ENCODE measurements around the gene ATP1A1. TPM values are rescaled to one million over a fixed set of nuclear protein-coding genes. Genes with fewer than 3 reads are reported as not detected.
A peak's percentile ranks its signal among the peaks of the same experiment; 100 is the strongest.

Gene ATP1A1
- total RNA-seq, 4 donors from 2014 or later = 556 to 703 (median 561) TPM

- Histone ChIP-seq H3K27me3 (no peaks in the 10 kb centered on the region), H3K4me1 (peaks cover 4% of the 10 kb centered on the region), H3K27ac (no peak overlapping the region), H3K36me3 (peaks cover 100% of the 10 kb centered on the region), H3K9me3 (no peaks in the 10 kb centered on the region), H3K4me3 (no peak overlapping the region)
- TF ChIP-seq POLR2AphosphoS5 (IDR thresholded peaks at IDR 0.05) (no peak), EP300 (IDR thresholded peaks at IDR 0.05) (no peak), CTCF (IDR thresholded peaks at IDR 0.05) (no peak), POLR2A (IDR thresholded peaks at IDR 0.05) (no peak)
- no peak for DNase-seq (ENCODE audit: low spot score in 2 of 2)
- WGBS = 73% methylated on average over 3 of the region's 3 CpGs
These were observed 29.3 kb downstream of the ATP1A1 start for GRCh38 chr1:116402333-116402732.

- no peaks in the 10 kb centered on the region for H3K27me3 ChIP-seq
- no peaks in the 10 kb centered on the region for H3K9me3 ChIP-seq
- no peak for DNase-seq (ENCODE audit: low spot score in 2 of 2)
- H3K36me3 ChIP-seq = peaks cover 97% of the 10 kb centered on the region
- H3K27ac ChIP-seq = no peak overlapping the region
- 82% methylated on average over 7 of the region's 7 CpGs for WGBS
- no peak for TF ChIP-seq POLR2A (IDR thresholded peaks at IDR 0.05)
- TF ChIP-seq POLR2AphosphoS5 (IDR thresholded peaks at IDR 0.05) = no peak
- TF ChIP-seq EP300 (IDR thresholded peaks at IDR 0.05) = no peak
- no peak for TF ChIP-seq CTCF (IDR thresholded peaks at IDR 0.05)
- H3K4me1 ChIP-seq = peaks cover 10% of the 10 kb centered on the region
- H3K4me3 ChIP-seq = no peak overlapping the region
These were observed 30.6 kb downstream of the ATP1A1 start for GRCh38 chr1:116403496-116404136.

- H3K4me3 ChIP-seq = no peak overlapping the region
- peaks cover 20% of the 10 kb centered on the region for H3K4me1 ChIP-seq
- no peaks in the 10 kb centered on the region for H3K9me3 ChIP-seq
- WGBS = 71% methylated on average over 5 of the region's 5 CpGs
- no peak overlapping the region for H3K27ac ChIP-seq
- DNase-seq (ENCODE audit: low spot score in 2 of 2) = no peak
- H3K36me3 ChIP-seq = peaks cover 92% of the 10 kb centered on the region
- TF ChIP-seq POLR2AphosphoS5 (IDR thresholded peaks at IDR 0.05) = no peak
- TF ChIP-seq EP300 (IDR thresholded peaks at IDR 0.05) = no peak
- TF ChIP-seq POLR2A (IDR thresholded peaks at IDR 0.05) = no peak
- no peak for TF ChIP-seq CTCF (IDR thresholded peaks at IDR 0.05)
- H3K27me3 ChIP-seq = no peaks in the 10 kb centered on the region
These were observed 31.7 kb downstream of the ATP1A1 start for GRCh38 chr1:116404699-116405098.

GRCh38 chr1:116405241-116406135 is 32.4 kb downstream of the ATP1A1 start:
- no peak for DNase-seq (ENCODE audit: low spot score in 2 of 2)
- TF ChIP-seq EP300 (IDR thresholded peaks at IDR 0.05) = no peak
- no peak for TF ChIP-seq CTCF (IDR thresholded peaks at IDR 0.05)
- TF ChIP-seq POLR2AphosphoS5 (IDR thresholded peaks at IDR 0.05) = no peak
- TF ChIP-seq POLR2A (IDR thresholded peaks at IDR 0.05) = no peak
- peak overlapping the region; percentile 23 for H3K27ac ChIP-seq

GRCh38 chr1:116407033-116407432 is 34.0 kb downstream of the ATP1A1 start:
- H3K27ac ChIP-seq = no peak overlapping the region
- no peaks in the 10 kb centered on the region for H3K9me3 ChIP-seq
- no peak for DNase-seq (ENCODE audit: low spot score in 2 of 2)
- H3K4me1 ChIP-seq = peaks cover 25% of the 10 kb centered on the region
- H3K36me3 ChIP-seq = peaks cover 69% of the 10 kb centered on the region
- H3K27me3 ChIP-seq = no peaks in the 10 kb centered on the region
- WGBS = 92% methylated on average over 6 of the region's 6 CpGs
- no peak for TF ChIP-seq POLR2A (IDR thresholded peaks at IDR 0.05)
- no peak for TF ChIP-seq CTCF (IDR thresholded peaks at IDR 0.05)
- TF ChIP-seq EP300 (IDR thresholded peaks at IDR 0.05) = no peak
- TF ChIP-seq POLR2AphosphoS5 (IDR thresholded peaks at IDR 0.05) = no peak
- H3K4me3 ChIP-seq = no peak overlapping the region

More at GRCh38 chr1:116405241-116406135, 32.4 kb downstream of the ATP1A1 start:
- peaks cover 84% of the 10 kb centered on the region for H3K36me3 ChIP-seq
- H3K27me3 ChIP-seq = no peaks in the 10 kb centered on the region
- H3K9me3 ChIP-seq = no peaks in the 10 kb centered on the region
- WGBS = 76% methylated on average over 14 of the region's 14 CpGs
- H3K4me1 ChIP-seq = peaks cover 25% of the 10 kb centered on the region
- H3K4me3 ChIP-seq = no peak overlapping the region

Measured in suprapubic skin (tissue), 4 donors.